Uterus (tissue), 4 donors: Measurements from ENCODE around the gene FBLN1. TPM values are rescaled to one million over a fixed set of nuclear protein-coding genes. Genes with fewer than 3 reads are reported as not detected.

Experiments used
- DNase-seq, 2 donors: peaks; one replicate each; pipeline ENCODE4 v3.0.0-alpha.2; 2019 to 2020
- H3K27ac ChIP-seq, 2 donors: fragments of 200-600 bp; sonication (generic); 1 replicate in 1 of 2; 2 replicates in 1 of 2; pipeline ENCODE4 v1.5.1; 2016 to 2018
- H3K27me3 ChIP-seq, 2 donors: fragments of 200-600 bp; sonication (generic); one replicate each; pipeline ENCODE4 v1.5.1; 2018 to 2019; ENCODE audit warnings: control low read depth in 1 of 2
- H3K36me3 ChIP-seq, 2 donors: fragments of 200-600 bp; sonication (generic); one replicate each; pipeline ENCODE4 v1.5.1; 2019; ENCODE audit warnings: control low read depth in 1 of 2
- H3K4me1 ChIP-seq, 2 donors: fragments of 200-600 bp; sonication (generic); one replicate each; pipeline ENCODE4 v1.5.1; 2018 to 2019; ENCODE audit warnings: control low read depth in 1 of 2
- H3K4me3 ChIP-seq, 2 donors: fragments of 200-600 bp; sonication (generic); 1 replicate in 1 of 2; 2 replicates in 1 of 2; pipeline ENCODE4 v1.5.1; 2018 to 2019; ENCODE audit warnings: mild to moderate bottlenecking in 1 of 2
- H3K9me3 ChIP-seq, 2 donors: fragments of 200-600 bp; sonication (generic); one replicate each; pipeline ENCODE4 v1.5.1; 2019; ENCODE audit warnings: control low read depth in 1 of 2
- CTCF ChIP-seq, 4 experiments: fragments of 200-600 bp in 2 of 4; fragments of 450-650 bp in 2 of 4; sonication (generic) in 2 of 4; IDR thresholded peaks; one replicate each; pipeline ENCODE4 v1.5.1; 2016 to 2019; ENCODE audit warnings: antibody characterized with exemption in 4 of 4, mild to moderate bottlenecking in 2 of 4, moderate library complexity in 1 of 4
- POLR2A ChIP-seq, 2 donors: fragments of 450-650 bp; IDR thresholded peaks; one replicate each; pipeline ENCODE4 v1.6.1; 2016; ENCODE audit warnings: antibody characterized with exemption in 2 of 2, mild to moderate bottlenecking in 1 of 2, moderate library complexity in 1 of 2
- intact Hi-C: fragments of 100-400 bp; cut with DNase I; formaldehyde crosslinking; loops from one replicate; pipeline ENCODE4 v1.15.1; 2023; ENCODE audit warnings: low total_unique reads
- total RNA-seq, 4 donors: library from RNA; depleted of rRNA in 3 of 4; stranded (reverse); fragments of >200 nt in 3 of 4; gene quantifications; one replicate each; pipeline versions ENCODE4 v1.1.0 to v1.2.4, GENCODE V29; 2014 to 2023
- donor health status: DM: yes; HTN: yes; CAD: no.

FBLN1 gene
- total RNA-seq, 4 donors from 2014 or later, result 388 to 644 (median 479) TPM

- Histone ChIP-seq H3K36me3 (no peaks in the 10 kb centered on the region), H3K9me3 (no peaks in the 10 kb centered on the region), H3K27me3 (no peaks in the 10 kb centered on the region), H3K27ac (no peak overlapping the region), H3K4me3 (no peak overlapping the region), H3K4me1 (no peaks in the 10 kb centered on the region)
- TF ChIP-seq POLR2A (IDR thresholded peaks at IDR 0.05) (no peak), CTCF (IDR thresholded peaks at IDR 0.05) (no peak)
- intact Hi-C loops, result no loop called here
- no peak for DNase-seq
These were observed 63.3 kb downstream of the FBLN1 start for GRCh38 chr22:45565973-45566372.

- no peaks in the 10 kb centered on the region for H3K36me3 ChIP-seq
- no peak for DNase-seq
- H3K9me3 ChIP-seq, result no peaks in the 10 kb centered on the region
- TF ChIP-seq POLR2A (IDR thresholded peaks at IDR 0.05) (no peak), CTCF (IDR thresholded peaks at IDR 0.05) (no peak)
- intact Hi-C loops, result no loop called here
- H3K4me3 ChIP-seq, result no peak overlapping the region
- no peaks in the 10 kb centered on the region for H3K4me1 ChIP-seq
- H3K27ac ChIP-seq, result no peak overlapping the region
- H3K27me3 ChIP-seq, result no peaks in the 10 kb centered on the region
These were observed 65.5 kb downstream of the FBLN1 start for GRCh38 chr22:45568213-45568612.

GRCh38 chr22:45571089-45571488 lies 68.4 kb downstream of the FBLN1 start:
- DNase-seq, result no peak
- no peaks in the 10 kb centered on the region for H3K27me3 ChIP-seq
- H3K4me1 ChIP-seq, result no peaks in the 10 kb centered on the region
- intact Hi-C loops, result no loop called here
- no peak overlapping the region for H3K4me3 ChIP-seq
- no peaks in the 10 kb centered on the region for H3K36me3 ChIP-seq
- H3K9me3 ChIP-seq, result no peaks in the 10 kb centered on the region
- TF ChIP-seq CTCF (IDR thresholded peaks at IDR 0.05), result no peak
- TF ChIP-seq POLR2A (IDR thresholded peaks at IDR 0.05), result no peak
- H3K27ac ChIP-seq, result no peak overlapping the region

DNA sequence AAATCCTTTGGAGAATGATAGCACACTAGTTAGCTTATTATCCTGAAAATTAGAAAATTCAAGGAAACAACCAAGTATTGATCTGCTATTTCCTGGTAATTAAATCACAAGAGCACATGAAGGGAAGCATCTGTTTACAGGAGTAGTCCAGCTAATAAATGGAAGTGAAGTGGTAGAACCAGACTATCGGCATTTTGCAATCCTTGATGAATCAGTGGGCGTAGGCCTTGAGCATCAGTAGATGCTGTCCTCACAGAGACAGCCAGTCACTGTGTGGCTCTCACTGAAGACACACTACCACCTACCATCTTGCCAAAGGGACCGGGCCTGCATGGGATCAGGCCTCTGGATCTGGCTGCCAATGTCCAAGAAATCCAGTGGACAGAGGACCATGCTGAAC lies 69.8 kb downstream of the FBLN1 start:
- H3K4me1 ChIP-seq, result no peaks in the 10 kb centered on the region
- H3K36me3 ChIP-seq, result no peaks in the 10 kb centered on the region
- no peak for DNase-seq
- H3K9me3 ChIP-seq, result no peaks in the 10 kb centered on the region
- H3K27me3 ChIP-seq, result no peaks in the 10 kb centered on the region
- intact Hi-C loops, result no loop called here
- no peak overlapping the region for H3K4me3 ChIP-seq
- TF ChIP-seq CTCF (IDR thresholded peaks at IDR 0.05) (no peak), POLR2A (IDR thresholded peaks at IDR 0.05) (no peak)
- no peak overlapping the region for H3K27ac ChIP-seq

DNA sequence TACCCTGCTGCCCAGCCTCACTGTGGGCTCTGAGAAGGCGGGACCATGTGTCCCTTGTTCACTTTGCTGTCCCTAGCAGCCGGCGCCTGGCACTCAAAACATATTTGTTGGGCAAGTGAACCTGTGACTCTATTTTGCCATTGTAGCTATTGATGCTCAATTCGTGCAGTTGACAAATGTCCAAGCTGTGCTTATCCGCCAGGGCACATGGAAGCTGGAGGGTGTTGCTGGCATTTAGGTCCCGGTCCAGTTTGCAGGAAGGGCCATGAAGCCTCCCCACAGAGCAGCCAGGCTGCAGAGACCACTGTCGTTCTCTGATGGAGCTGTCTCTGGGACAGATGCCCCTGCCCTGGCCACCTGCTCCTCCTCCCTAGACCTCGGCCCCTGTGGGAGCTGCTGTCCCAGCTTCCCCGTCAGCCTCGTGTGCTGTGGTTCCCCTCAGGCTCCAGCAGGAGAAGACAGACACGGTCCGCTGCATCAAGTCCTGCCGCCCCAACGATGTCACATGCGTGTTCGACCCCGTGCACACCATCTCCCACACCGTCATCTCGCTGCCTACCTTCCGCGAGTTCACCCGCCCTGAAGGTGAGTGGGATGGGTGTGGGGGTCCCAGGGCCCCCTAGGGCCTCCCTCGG lies 71.5 kb downstream of the FBLN1 start:
- Histone ChIP-seq H3K4me3 (no peak overlapping the region), H3K27ac (no peak overlapping the region), H3K27me3 (no peaks in the 10 kb centered on the region), H3K9me3 (no peaks in the 10 kb centered on the region), H3K36me3 (no peaks in the 10 kb centered on the region), H3K4me1 (no peaks in the 10 kb centered on the region)
- DNase-seq, result no peak
- TF ChIP-seq CTCF (IDR thresholded peaks at IDR 0.05), result no peak
- no peak for TF ChIP-seq POLR2A (IDR thresholded peaks at IDR 0.05)
- intact Hi-C loops, result no loop called here
